Left ventricle myocardium superior (tissue), 1 donor: ENCODE results near the gene PANK1. TPM values are rescaled to one million over a fixed set of nuclear protein-coding genes. Genes with fewer than 3 reads are reported as not detected.

Source experiments
- ATAC-seq: fragments of 200-7000 bp; cut with Tn5 transposase; one replicate; pipeline ENCODE4 v1.9.1; 2020; ENCODE audit warnings: mild to moderate bottlenecking, moderate library complexity
- DNase-seq: peaks from one replicate; pipeline ENCODE4 v3.0.0-alpha.2; 2020
- intact Hi-C: fragments of 100-400 bp; cut with micrococcal nuclease; formaldehyde crosslinking; loops from one replicate; pipeline ENCODE4 v1.11.0; 2022
- total RNA-seq: library from RNA; stranded (reverse); fragmentation: NEBNext Ultra II Directional; extraction: Animal tissue kit (Norgen Biotek cat#: 25700); gene quantifications from one replicate; pipeline ENCODE4 v1.2.1, GENCODE V29; 2021
- donor health status: DM: no; HTN: yes; CAD: no; lungs with severe emphysema.

The PANK1 gene
- total RNA-seq, 1 donor from 2014 or later = 21.2 TPM

- intact Hi-C loops = no loop called here
Measured at GRCh38 chr10:89589101-89589720, 55.8 kb downstream of the PANK1 start.

GRCh38 chr10:89588671-89589070, 56.4 kb downstream of the PANK1 start:
- ATAC-seq = no peak
- intact Hi-C loops = no loop called here
- no peak for DNase-seq

More at GRCh38 chr10:89589101-89589720, 55.8 kb downstream of the PANK1 start:
- peak; percentile 8 for ATAC-seq
- DNase-seq = no peak

GRCh38 chr10:89582022-89582421, 63.0 kb downstream of the PANK1 start:
- DNase-seq (no peak), ATAC-seq (no peak)
- intact Hi-C loops = no loop called here

GRCh38 chr10:89580243-89580642, 64.8 kb downstream of the PANK1 start:
- DNase-seq (no peak), ATAC-seq (no peak)
- intact Hi-C loops = no loop called here

GRCh38 chr10:89576696-89577095, 68.3 kb downstream of the PANK1 start:
- ATAC-seq = no peak

GRCh38 chr10:89576022-89576421, 69.0 kb downstream of the PANK1 start:
- intact Hi-C loops = no loop called here
- ATAC-seq = no peak

More at GRCh38 chr10:89576696-89577095, 68.3 kb downstream of the PANK1 start:
- no peak for DNase-seq
- intact Hi-C loops = no loop called here

GRCh38 chr10:89575031-89575430, 70.0 kb downstream of the PANK1 start:
- no peak for DNase-seq
- intact Hi-C loops = no loop called here

More at GRCh38 chr10:89576022-89576421, 69.0 kb downstream of the PANK1 start:
- DNase-seq = no peak

GRCh38 chr10:89574368-89574767, 70.7 kb downstream of the PANK1 start:
- ATAC-seq (no peak), DNase-seq (no peak)
- intact Hi-C loops = no loop called here

More at GRCh38 chr10:89575031-89575430, 70.0 kb downstream of the PANK1 start:
- ATAC-seq = no peak

- intact Hi-C loops = no loop called here
- ATAC-seq (no peak), DNase-seq (no peak)
Measured at GRCh38 chr10:89567576-89568245, 77.3 kb downstream of the PANK1 start.

- no peak for ATAC-seq
- no peak for DNase-seq
- intact Hi-C loops = no loop called here
Measured at GRCh38 chr10:89566992-89567391, 78.0 kb downstream of the PANK1 start.

GRCh38 chr10:89566095-89566950, 78.7 kb downstream of the PANK1 start:
- intact Hi-C loops = no loop called here
- ATAC-seq (no peak), DNase-seq (no peak)

- DNase-seq = no peak
- no peak for ATAC-seq
- intact Hi-C loops = no loop called here
Measured at GRCh38 chr10:89565180-89565579, 79.9 kb downstream of the PANK1 start.

- intact Hi-C loops = loop anchor here (5.0 kb wide), 1 partner anchor 137 kb away; no protein-coding TSS in a partner anchor
- ATAC-seq (peak; percentile 68), DNase-seq (no peak)
Measured at GRCh38 chr10:89563861-89564478, 81.1 kb downstream of the PANK1 start.

- no peak for ATAC-seq
- intact Hi-C loops = loop anchor here (5.0 kb wide), 1 partner anchor 136 kb away; no protein-coding TSS in a partner anchor
Measured at GRCh38 chr10:89563311-89563710, 81.7 kb downstream of the PANK1 start.

GRCh38 chr10:89556600-89556999, 88.4 kb downstream of the PANK1 start:
- intact Hi-C loops = no loop called here
- ATAC-seq (no peak), DNase-seq (no peak)

More at GRCh38 chr10:89563311-89563710, 81.7 kb downstream of the PANK1 start:
- DNase-seq = no peak

GRCh38 chr10:89555688-89556445, 89.2 kb downstream of the PANK1 start:
- peak; percentile 75 for ATAC-seq
- intact Hi-C loops = no loop called here
- no peak for DNase-seq

- ATAC-seq = no peak
- DNase-seq = no peak
- intact Hi-C loops = loop anchor here (5.0 kb wide), 1 partner anchor 122 kb away; no protein-coding TSS in a partner anchor
Measured at GRCh38 chr10:89554433-89554832, 90.6 kb downstream of the PANK1 start.

- ATAC-seq (peak; percentile 66), DNase-seq (no peak)
- intact Hi-C loops = loop anchor here (5.0 kb wide), 1 partner anchor 121 kb away; no protein-coding TSS in a partner anchor
Measured at GRCh38 chr10:89553064-89553734, 91.8 kb downstream of the PANK1 start.
